Measurements from ENCODE around the gene ZFYVE28.

Gene ZFYVE28

GRCh38 chr4:2353222-2354107, 65.0 kb downstream of the ZFYVE28 start:
- H3K9me3 ChIP-seq: no peaks in the 10 kb centered on the region
- H3K27ac ChIP-seq: no peak overlapping the region
- H3K27me3 ChIP-seq: no peaks in the 10 kb centered on the region
- no peaks in the 10 kb centered on the region for H3K36me3 ChIP-seq
- TF ChIP-seq CTCF (IDR thresholded peaks at IDR 0.05): no peak
- H3K4me3 ChIP-seq (ENCODE audit: low read depth in 1 of 2, low read length in 1 of 2): no peak overlapping the region
- no peaks in the 10 kb centered on the region for H3K4me1 ChIP-seq (ENCODE audit: control insufficient read depth in 1 of 2, insufficient read depth in 1 of 2, low read depth in 1 of 2, low read length in 1 of 2)

- H3K36me3 ChIP-seq: no peaks in the 10 kb centered on the region
- no peaks in the 10 kb centered on the region for H3K27me3 ChIP-seq
- H3K4me1 ChIP-seq (ENCODE audit: control insufficient read depth in 1 of 2, insufficient read depth in 1 of 2, low read depth in 1 of 2, low read length in 1 of 2): no peaks in the 10 kb centered on the region
- H3K4me3 ChIP-seq (ENCODE audit: low read depth in 1 of 2, low read length in 1 of 2): no peak overlapping the region
- no peaks in the 10 kb centered on the region for H3K9me3 ChIP-seq
- H3K27ac ChIP-seq: no peak overlapping the region
- no peak for TF ChIP-seq CTCF (IDR thresholded peaks at IDR 0.05)
These were observed 65.7 kb downstream of the ZFYVE28 start for GRCh38 chr4:2352729-2353221.

- no peaks in the 10 kb centered on the region for H3K27me3 ChIP-seq
- no peak overlapping the region for H3K27ac ChIP-seq
- no peaks in the 10 kb centered on the region for H3K4me1 ChIP-seq (ENCODE audit: control insufficient read depth in 1 of 2, insufficient read depth in 1 of 2, low read depth in 1 of 2, low read length in 1 of 2)
- H3K9me3 ChIP-seq: no peaks in the 10 kb centered on the region
- no peak for TF ChIP-seq CTCF (IDR thresholded peaks at IDR 0.05)
- no peaks in the 10 kb centered on the region for H3K36me3 ChIP-seq
- H3K4me3 ChIP-seq (ENCODE audit: low read depth in 1 of 2, low read length in 1 of 2): no peak overlapping the region
These were observed 66.3 kb downstream of the ZFYVE28 start for GRCh38 chr4:2352171-2352570.

GRCh38 chr4:2350982-2351381, 67.5 kb downstream of the ZFYVE28 start:
- no peak overlapping the region for H3K27ac ChIP-seq

GRCh38 chr4:2348786-2349185, 69.7 kb downstream of the ZFYVE28 start:
- Histone ChIP-seq H3K4me3 (ENCODE audit: low read depth in 1 of 2, low read length in 1 of 2) (no peak overlapping the region), H3K27me3 (no peaks in the 10 kb centered on the region), H3K4me1 (ENCODE audit: control insufficient read depth in 1 of 2, insufficient read depth in 1 of 2, low read depth in 1 of 2, low read length in 1 of 2) (no peaks in the 10 kb centered on the region), H3K36me3 (no peaks in the 10 kb centered on the region), H3K27ac (no peak overlapping the region), H3K9me3 (no peaks in the 10 kb centered on the region)
- TF ChIP-seq CTCF (IDR thresholded peaks at IDR 0.05): no peak

More at GRCh38 chr4:2350982-2351381, 67.5 kb downstream of the ZFYVE28 start:
- TF ChIP-seq CTCF (IDR thresholded peaks at IDR 0.05): no peak
- Histone ChIP-seq H3K9me3 (no peaks in the 10 kb centered on the region), H3K36me3 (no peaks in the 10 kb centered on the region), H3K4me3 (ENCODE audit: low read depth in 1 of 2, low read length in 1 of 2) (no peak overlapping the region), H3K4me1 (ENCODE audit: control insufficient read depth in 1 of 2, insufficient read depth in 1 of 2, low read depth in 1 of 2, low read length in 1 of 2) (no peaks in the 10 kb centered on the region), H3K27me3 (no peaks in the 10 kb centered on the region)

All from neutrophil (primary cell).